ENCODE data around the gene RAET1G. TPM values are rescaled to one million over a fixed set of nuclear protein-coding genes. Genes with fewer than 3 reads are reported as not detected.

The RAET1G gene, protein sequence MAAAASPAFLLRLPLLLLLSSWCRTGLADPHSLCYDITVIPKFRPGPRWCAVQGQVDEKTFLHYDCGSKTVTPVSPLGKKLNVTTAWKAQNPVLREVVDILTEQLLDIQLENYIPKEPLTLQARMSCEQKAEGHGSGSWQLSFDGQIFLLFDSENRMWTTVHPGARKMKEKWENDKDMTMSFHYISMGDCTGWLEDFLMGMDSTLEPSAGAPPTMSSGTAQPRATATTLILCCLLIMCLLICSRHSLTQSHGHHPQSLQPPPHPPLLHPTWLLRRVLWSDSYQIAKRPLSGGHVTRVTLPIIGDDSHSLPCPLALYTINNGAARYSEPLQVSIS
- total RNA-seq (2016; rRNA removed; fragmentation: Illumina TruSeq; extraction: Trizol) (not detected in 2 replicates), polyA plus RNA-seq (2011; rRNA removed) (not detected in 2 replicates), polyA minus RNA-seq (2011; rRNA and poly(A)+ RNA removed; ENCODE audit: low replicate concordance) (6.1 TPM in 1 of 2 replicates, not detected in the other), Bru-seq, nascent RNA (not detected), BruChase-seq, experiment 1, labeled RNA remaining after a 6-hour chase (not detected), BruChase-seq, experiment 2, labeled RNA remaining after a 2-hour chase (not detected)
- total RNA-seq (2016; cell fraction: cytosol; rRNA removed; fragmentation: Illumina TruSeq; extraction: Trizol; ENCODE audit: low read depth): not detected in 2 replicates
- total RNA-seq (2016; cell fraction: insoluble cytoplasmic fraction; rRNA removed; fragmentation: Illumina TruSeq; extraction: Trizol): not detected in 2 replicates
- total RNA-seq (2016; cell fraction: membrane; rRNA removed; fragmentation: Illumina TruSeq; extraction: Trizol): not detected in 2 replicates
- total RNA-seq (2016; cell fraction: nucleus; rRNA removed; fragmentation: Illumina TruSeq; extraction: Trizol): not detected in 2 replicates
- polyA plus RNA-seq (2011; cell fraction: cytosol; rRNA removed): not detected in 2 replicates
- polyA plus RNA-seq (2011; cell fraction: nucleus; rRNA removed): not detected in 2 replicates
- polyA plus RNA-seq (2012): not detected in 2 replicates
- not detected in 2 replicates for polyA plus RNA-seq (2016; cell fraction: cytosol; fragmentation: Illumina TruSeq; extraction: Trizol; ENCODE audit: low read depth)
- not detected in 2 replicates for polyA plus RNA-seq (2016; cell fraction: insoluble cytoplasmic fraction; fragmentation: Illumina TruSeq; extraction: Trizol; ENCODE audit: low read depth)
- polyA plus RNA-seq (2016; cell fraction: membrane; fragmentation: Illumina TruSeq; extraction: Trizol; ENCODE audit: low read depth): not detected in 2 replicates
- polyA plus RNA-seq (2016; cell fraction: nucleus; fragmentation: Illumina TruSeq; extraction: Trizol; ENCODE audit: insufficient read depth, low read depth): not detected in 2 replicates
- not detected in 2 replicates for polyA minus RNA-seq (2011; cell fraction: cytosol; rRNA and poly(A)+ RNA removed)
- polyA minus RNA-seq (2011; cell fraction: nucleus; rRNA and poly(A)+ RNA removed): not detected in 2 replicates
- long read RNA-seq, experiment 1: 0 reads
- long read RNA-seq, experiment 2: 0 reads

- peak; percentile 72 for DNase-seq (ENCODE audit: low spot score)
- no TSS peak for BruUV-seq (replicated peaks)
- in situ Hi-C loops (cut with HindIII; ENCODE audit: extremely low pct_ligation_motif_present, low pct_unique_long_range_greater_than_20kb): loop anchor here (5.0 kb wide), 2 partner anchors 80 to 200 kb away; no protein-coding TSS in a partner anchor
- Histone ChIP-seq H3K79me2 (ENCODE audit: insufficient read depth, low read length) (no peaks in the 10 kb centered on the region), H3K9ac (ENCODE audit: insufficient read depth, low read depth, low read length) (no peak within 1 kb of the TSS; the same call in 1 of the 2 replicates), H3K4me1 (ENCODE audit: insufficient read depth, low read length) (peaks cover 34% of the 10 kb centered on the region), H3K4me2 (ENCODE audit: low read depth, low read length) (peak within 1 kb of the TSS; percentile 79), H3K9me3 (ENCODE audit: low read length) (no peaks in the 10 kb centered on the region), H3K36me3 (replicated peaks in 1 of 2; ENCODE audit: control insufficient read depth in 1 of 2, insufficient read depth in 2 of 2, low read length in 2 of 2) (no peaks in the 10 kb centered on the region; a peak in 1 of 5 replicates), H4K20me1 (ENCODE audit: insufficient read depth, low read length) (no peaks in the 10 kb centered on the region), H3K27ac (ENCODE audit: extremely low read length, insufficient read depth, low read length) (no peak within 1 kb of the TSS), H3K4me3 (replicated peaks in 1 of 3; ENCODE audit: insufficient read depth in 1 of 3, low read depth in 2 of 3, low read length in 3 of 3) (peak within 1 kb of the TSS; percentile 44 to 70 (median 58); a peak in 5 of 6 replicates), H2AFZ (ENCODE audit: low read length) (no peak within 1 kb of the TSS), H3K27me3 (ENCODE audit: control insufficient read depth in 1 of 2, insufficient read depth in 2 of 2, low read length in 2 of 2) (peaks cover 13 to 74% of the 10 kb centered on the region in 2 experiments)
- intact Hi-C loops (cut with micrococcal nuclease; ENCODE audit: unreplicated experiment): no loop called here
- CTCF ChIA-PET (ENCODE audit: low intra/inter-chr PET ratio, low total read pairs): no interaction called here
- WGBS (ENCODE audit: low lambda C conversion rate): 2% methylated on average over 23 of the region's 40 CpGs
- ATAC-seq: peak; percentile 59
- POLR2A ChIA-PET: no interaction called here
- peak; percentile 76 for FAIRE-seq
- TF ChIP-seq ZBTB10 (CRISPR knock-in tag; IDR thresholded peaks at IDR 0.05; ENCODE audit: borderline replicate concordance) (0 out of 2 replicates have a peak, but pooled peaks have one; percentile 23), MBD4 (IDR thresholded peaks at IDR 0.05; ENCODE audit: borderline replicate concordance, low read length) (no peak), TBX2 (CRISPR knock-in tag; IDR thresholded peaks at IDR 0.05; ENCODE audit: borderline replicate concordance) (no peak; the same call in 1 of the 2 replicates), AKAP8 (CRISPR knock-in tag; IDR thresholded peaks at IDR 0.05) (no peak), ZNF343 (CRISPR knock-in tag; IDR thresholded peaks at IDR 0.05) (no peak), HDAC2 (CRISPR knock-in tag; IDR thresholded peaks at IDR 0.05) (0 out of 2 replicates have a peak, but pooled peaks have one; percentile 18), NRL (CRISPR knock-in tag; IDR thresholded peaks at IDR 0.05; ENCODE audit: borderline replicate concordance) (no peak; the same call in 1 of the 2 replicates), ZNF547 (CRISPR knock-in tag; IDR thresholded peaks at IDR 0.05) (no peak), MBNL3 (CRISPR knock-in tag; conservative IDR thresholded peaks at IDR 0.05) (no peak), NFYB (CRISPR knock-in tag; IDR thresholded peaks at IDR 0.05) (peak; percentile 67; the same call in 1 of the 2 replicates), NR3C1 (CRISPR knock-in tag; IDR thresholded peaks at IDR 0.05) (no peak), YY1 (IDR thresholded peaks at IDR 0.05; ENCODE audit: insufficient read depth, insufficient replicate concordance, low read depth, low read length) (no peak), ZNF770 (CRISPR knock-in tag; IDR thresholded peaks at IDR 0.05) (no peak)
These were observed at the start of gene RAET1G for GRCh38 chr6:149922642-149923326. Gene RAET1G, minus strand, starts transcription at chr6:149923121. Its CDS starts 111 bp downstream, at chr6:149923010.
